ENCODE data around the gene TCF4. TPM values are rescaled to one million over a fixed set of nuclear protein-coding genes. Genes with fewer than 3 reads are reported as not detected.

TCF4 gene
- total and polyA plus RNA-seq, 2 donors (not counting 1 experiment from before 2014, with no cell fraction given): 68.5 to 353 TPM

DNA sequence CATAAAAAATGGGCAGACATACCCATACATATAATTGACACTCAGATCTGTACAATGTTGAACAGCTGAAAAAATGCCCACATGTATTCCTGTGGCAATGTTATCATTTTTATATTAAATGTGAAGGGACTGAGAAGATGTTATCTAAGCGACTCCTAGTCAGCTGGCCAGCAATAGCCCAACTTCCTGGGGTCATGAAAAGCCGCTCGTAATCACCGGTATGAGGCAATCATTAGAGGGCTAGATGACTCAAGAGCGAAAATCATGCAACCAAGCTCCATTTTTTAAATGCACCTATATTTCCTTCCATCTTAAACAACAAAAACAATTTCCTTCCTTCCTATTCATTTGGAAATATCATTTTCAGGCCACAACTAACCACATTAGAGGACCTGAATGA, 354.1 kb downstream of the TCF4 start:
- POLR2A ChIA-PET: interaction anchor here (0.5 to 0.7 kb wide), 3 partner anchors 87 to 353 kb away, joined by 3 to 9 read pairs (median 3); no protein-coding TSS in a partner anchor

More for the DNA sequence above, 354.1 kb downstream of the TCF4 start:
- Histone ChIP-seq H3K27ac (ENCODE audit: low read length in 2 of 2) (no peak overlapping the region), H3K79me2 (ENCODE audit: control insufficient read depth, insufficient read depth, low read length) (peaks cover 5% of the 10 kb centered on the region), H3K4me2 (replicated peaks; ENCODE audit: low read depth, low read length, poor library complexity, severe bottlenecking) (no peak overlapping the region), H3K36me3 (replicated peaks in 1 of 2; ENCODE audit: control extremely low read depth in 1 of 2, control insufficient read depth in 1 of 2, extremely low read depth in 1 of 2, insufficient read depth in 2 of 2, low read length in 1 of 2) (peaks cover 12 to 69% of the 10 kb centered on the region in 2 experiments), H2AFZ (ENCODE audit: insufficient read depth, low read depth, low read length, poor library complexity, severe bottlenecking) (no peak overlapping the region), H3K9me3 (ENCODE audit: control extremely low read depth in 1 of 3, control insufficient read depth in 2 of 3, insufficient read depth in 1 of 3, low read length in 2 of 3) (no peaks in the 10 kb centered on the region), H3K4me1 (ENCODE audit: control insufficient read depth in 2 of 2, insufficient read depth in 2 of 2, low read length in 2 of 2) (peaks cover 10 to 17% of the 10 kb centered on the region in 2 donors), H3K9ac (ENCODE audit: low read length) (no peak overlapping the region), H3K4me3 (ENCODE audit: control extremely low read depth in 1 of 5, extremely low read depth in 1 of 5, insufficient read depth in 1 of 5, low read depth in 2 of 5, low read length in 4 of 5) (no peak overlapping the region), H4K20me1 (ENCODE audit: control insufficient read depth, insufficient read depth, low read length, poor library complexity, severe bottlenecking) (no peaks in the 10 kb centered on the region), H3K27me3 (replicated peaks in 1 of 4; ENCODE audit: control extremely low read depth in 1 of 4, control insufficient read depth in 3 of 4, insufficient read depth in 4 of 4, low read length in 3 of 4) (no peaks in the 10 kb centered on the region)
- Mint-ChIP-seq H3K27ac (no peak overlapping the region), H3K9me3 (ENCODE audit: insufficient read depth) (no peaks in the 10 kb centered on the region), H3K4me3 (no peak overlapping the region), H3K4me1 (peaks cover 40% of the 10 kb centered on the region), H3K27me3 (no peaks in the 10 kb centered on the region)
- no peak for TF ChIP-seq EZH2 (IDR thresholded peaks at IDR 0.05; ENCODE audit: borderline replicate concordance, insufficient read depth, low read depth, low read length, poor library complexity, severe bottlenecking)
- no peak for TF ChIP-seq CTCF (IDR thresholded peaks at IDR 0.05)
- WGBS (ENCODE audit: insufficient coverage): 100% methylated on average over 5 of the region's 5 CpGs
- CTCF ChIA-PET: interaction anchor here (0.6 to 4.5 kb wide), 49 partner anchors 8 to 1461 kb away, joined by 3 to 67 read pairs (median 4); no protein-coding TSS in a partner anchor
- intact Hi-C loops (cut with micrococcal nuclease): loop anchor here (1.0 to 10.0 kb wide), 5 partner anchors 19 to 1342 kb away; no protein-coding TSS in a partner anchor
- ATAC-seq (ENCODE audit: low read depth) (no peak), DNase-seq (no peak)

Measured in B cell (primary cell).